Mesenchymal stem cell (in vitro differentiated cells and primary cell): ENCODE data around the gene E2F4.

ENCODE experiments used
- DNase-seq: peaks from one replicate; pipeline ENCODE4 v3.0.0-alpha.2; 2013
- H2AFZ ChIP-seq: one replicate; pipeline ENCODE4 v1.6.1; 2013; ENCODE audit warnings: low read depth, mild to moderate bottlenecking, control low read depth, inconsistent platforms, low read length, moderate library complexity
- H2AK5ac ChIP-seq: 2 replicates; pipeline ENCODE4 v1.6.1; 2013; ENCODE audit warnings: low read length, moderate library complexity, mild to moderate bottlenecking, inconsistent platforms; ENCODE audit not compliant: severe bottlenecking
- H2BK120ac ChIP-seq: one replicate; pipeline ENCODE4 v1.6.1; 2013; ENCODE audit warnings: low read depth, mild to moderate bottlenecking, inconsistent platforms, low read length, moderate library complexity
- H2BK12ac ChIP-seq, 2 experiments: one replicate each; pipeline ENCODE4 v1.6.1; 2013; ENCODE audit warnings: inconsistent platforms in 2 of 2, low read length in 2 of 2, mild to moderate bottlenecking in 2 of 2, moderate library complexity in 2 of 2, control low read depth in 1 of 2
- H2BK15ac ChIP-seq: one replicate; pipeline ENCODE4 v1.6.1; 2013; ENCODE audit warnings: mild to moderate bottlenecking, low read depth, inconsistent platforms; ENCODE audit not compliant: poor library complexity, severe bottlenecking
- H2BK5ac ChIP-seq: 2 replicates; pipeline ENCODE4 v1.6.1; 2013; ENCODE audit warnings: low read depth, mild to moderate bottlenecking, low read length, control low read depth, inconsistent platforms; ENCODE audit not compliant: poor library complexity, severe bottlenecking
- H3K14ac ChIP-seq, 2 experiments: one replicate each; pipeline ENCODE4 v1.6.1; 2013; ENCODE audit warnings: inconsistent platforms in 2 of 2, low read length in 2 of 2, control low read depth in 1 of 2, mild to moderate bottlenecking in 1 of 2, moderate library complexity in 1 of 2
- H3K18ac ChIP-seq, 2 experiments: one replicate each; pipeline ENCODE4 v1.6.1; 2013; ENCODE audit warnings: inconsistent platforms in 2 of 2, low read length in 2 of 2, control low read depth in 1 of 2, low read depth in 1 of 2, mild to moderate bottlenecking in 1 of 2
- H3K23ac ChIP-seq, 2 experiments: one replicate each; pipeline ENCODE4 v1.6.1; 2013; ENCODE audit warnings: inconsistent platforms in 2 of 2, low read length in 2 of 2, mild to moderate bottlenecking in 2 of 2, moderate library complexity in 2 of 2, control low read depth in 1 of 2
- H3K27ac ChIP-seq: 2 replicates; pipeline ENCODE4 v1.5.1; 2013; ENCODE audit warnings: mild to moderate bottlenecking, moderate library complexity, low read length, control low read depth, inconsistent platforms; ENCODE audit not compliant: poor library complexity, severe bottlenecking
- H3K27me3 ChIP-seq, 2 experiments: 2 replicates each; pipeline versions ENCODE4 v1.6.1 to v1.7.0; 2013; ENCODE audit warnings: low read length in 2 of 2, mild to moderate bottlenecking in 2 of 2, moderate library complexity in 2 of 2, control low read depth in 1 of 2, inconsistent platforms in 1 of 2; ENCODE audit not compliant: control insufficient read depth in 1 of 2, insufficient read depth in 1 of 2
- H3K36me3 ChIP-seq, 2 experiments: 2 replicates each; pipeline versions ENCODE4 v1.6.1 to v1.7.0; 2013; ENCODE audit warnings: low read length in 2 of 2, control low read depth in 1 of 2, inconsistent platforms in 1 of 2, low read depth in 1 of 2, mild to moderate bottlenecking in 1 of 2; ENCODE audit not compliant: insufficient read depth in 2 of 2, control insufficient read depth in 1 of 2
- H3K4ac ChIP-seq, 2 experiments: one replicate each; pipeline ENCODE4 v1.6.1; 2013; ENCODE audit warnings: inconsistent platforms in 2 of 2, low read length in 2 of 2, mild to moderate bottlenecking in 2 of 2, moderate library complexity in 2 of 2, control low read depth in 1 of 2, low read depth in 1 of 2
- H3K4me1 ChIP-seq: 2 replicates; pipeline ENCODE4 v1.6.1; 2013; ENCODE audit warnings: low read depth, low read length, control low read depth; ENCODE audit not compliant: control insufficient read depth, insufficient read depth
- H3K4me2 ChIP-seq: 2 replicates; pipeline ENCODE4 v1.6.1; 2013; ENCODE audit warnings: low read length, mild to moderate bottlenecking, inconsistent platforms; ENCODE audit not compliant: poor library complexity, severe bottlenecking
- H3K4me3 ChIP-seq, 2 experiments: 2 replicates each; pipeline versions ENCODE4 v1.5.1 to v1.7.0; 2013; ENCODE audit warnings: low read length in 2 of 2, mild to moderate bottlenecking in 2 of 2, control low read depth in 1 of 2, low read depth in 1 of 2; ENCODE audit not compliant: insufficient read depth in 1 of 2
- H3K79me1 ChIP-seq: replicated peaks from 2 replicates; pipeline ENCODE4 v1.6.1; 2013; ENCODE audit warnings: mild to moderate bottlenecking, control low read depth, low read length, inconsistent platforms; ENCODE audit not compliant: poor library complexity, severe bottlenecking
- H3K9ac ChIP-seq: 2 replicates; pipeline ENCODE4 v1.7.0; 2013; ENCODE audit warnings: mild to moderate bottlenecking, low read length, moderate library complexity
- H3K9me3 ChIP-seq: 2 replicates; pipeline ENCODE4 v1.7.0; 2013; ENCODE audit warnings: mild to moderate bottlenecking, low read length; ENCODE audit not compliant: control insufficient read depth
- H4K8ac ChIP-seq: one replicate; pipeline ENCODE4 v1.6.1; 2013; ENCODE audit warnings: inconsistent platforms, mild to moderate bottlenecking, low read length, moderate library complexity
- H4K91ac ChIP-seq: one replicate; pipeline ENCODE4 v1.6.1; 2013; ENCODE audit warnings: mild to moderate bottlenecking, low read length, inconsistent platforms
- WGBS: methylation state at CpG from one replicate; pipeline ENCODE4 v1.1.7; 2013; ENCODE audit warnings: mixed read lengths; 5-methylcytosine and 5-hydroxymethylcytosine counted together

The E2F4 gene

GRCh38 chr16:67242138-67242730 lies 50.3 kb downstream of the E2F4 start:
- peak overlapping the region; percentile 84 for H2BK15ac ChIP-seq
- H3K4me1 ChIP-seq: peaks cover 45% of the 10 kb centered on the region
- H3K79me1 ChIP-seq: peaks cover 27% of the 10 kb centered on the region
- H3K4ac ChIP-seq: peak overlapping the region; percentile 73 to 75
- no peak overlapping the region for H2BK5ac ChIP-seq
- H3K4me3 ChIP-seq: no peak overlapping the region
- peaks cover 30 to 39% of the 10 kb centered on the region in 2 experiments for H3K36me3 ChIP-seq
- H3K27me3 ChIP-seq: no peaks in the 10 kb centered on the region
- H3K27ac ChIP-seq: peak overlapping the region; percentile 6
- peak overlapping the region; percentile 35 for H4K8ac ChIP-seq
- peak overlapping the region in 1 of 2 experiments; percentile 53 for H3K14ac ChIP-seq
- WGBS: 90% methylated on average over 3 of the region's 4 CpGs
- no peaks in the 10 kb centered on the region for H3K9me3 ChIP-seq
- H2BK120ac ChIP-seq: no peak overlapping the region
- H2AFZ ChIP-seq: no peak overlapping the region
- peak overlapping the region; percentile 92 for H4K91ac ChIP-seq
- peak overlapping the region; percentile 87 for H2AK5ac ChIP-seq
- DNase-seq: no peak
- peak overlapping the region; percentile 93 to 97 for H2BK12ac ChIP-seq
- no peak overlapping the region for H3K4me2 ChIP-seq
- H3K23ac ChIP-seq: no peak overlapping the region
- H3K18ac ChIP-seq: peak overlapping the region; percentile 47 to 62
- H3K9ac ChIP-seq: peak overlapping the region; percentile 68

GRCh38 chr16:67243481-67243880 lies 51.5 kb downstream of the E2F4 start:
- Histone ChIP-seq H3K4me1 (peaks cover 55% of the 10 kb centered on the region), H3K36me3 (peaks cover 19 to 27% of the 10 kb centered on the region in 2 experiments), H3K4me3 (peak overlapping the region in 1 of 2 experiments; percentile 94), H2BK12ac (peak overlapping the region; percentile 57 to 96), H3K4ac (peak overlapping the region; percentile 37 to 85), H3K14ac (peak overlapping the region in 1 of 2 experiments; percentile 5), H3K9ac (peak overlapping the region; percentile 55), H2BK15ac (peak overlapping the region; percentile 41), H2AK5ac (peak overlapping the region; percentile 54), H3K27me3 (no peaks in the 10 kb centered on the region), H3K4me2 (no peak overlapping the region), H3K9me3 (no peaks in the 10 kb centered on the region), H3K18ac (peak overlapping the region; percentile 58 to 79), H2AFZ (no peak overlapping the region), H2BK5ac (no peak overlapping the region), H2BK120ac (no peak overlapping the region), H3K79me1 (peaks cover 17% of the 10 kb centered on the region), H4K8ac (peak overlapping the region; percentile 47), H4K91ac (peak overlapping the region; percentile 92), H3K23ac (no peak overlapping the region), H3K27ac (no peak overlapping the region)
- DNase-seq: no peak
- whole genome bisulfite sequencing: 95% methylated on average over 4 of the region's 4 CpGs

GRCh38 chr16:67244387-67245185 lies 52.6 kb downstream of the E2F4 start:
- H3K4me3 ChIP-seq: peak overlapping the region in 1 of 2 experiments; percentile 94
- H3K4me1 ChIP-seq: peaks cover 65% of the 10 kb centered on the region
- H3K4me2 ChIP-seq: peak overlapping the region; percentile 19
- H3K27me3 ChIP-seq: peaks cover 0 to 5% of the 10 kb centered on the region in 2 experiments
- H3K9me3 ChIP-seq: no peaks in the 10 kb centered on the region
- H3K27ac ChIP-seq: peak overlapping the region; percentile 81
- peak overlapping the region; percentile 73 for H4K8ac ChIP-seq
- H3K9ac ChIP-seq: peak overlapping the region; percentile 91
- peak overlapping the region; percentile 84 to 95 for H3K4ac ChIP-seq
- H2BK12ac ChIP-seq: peak overlapping the region; percentile 57 to 96
- peak overlapping the region; percentile 82 for H2BK15ac ChIP-seq
- peak overlapping the region; percentile 87 for H2BK120ac ChIP-seq
- peak overlapping the region; percentile 3 for H2BK5ac ChIP-seq
- WGBS: 7% methylated on average over 4 of the region's 5 CpGs
- H4K91ac ChIP-seq: peak overlapping the region; percentile 88
- H3K23ac ChIP-seq: no peak overlapping the region
- H3K18ac ChIP-seq: peak overlapping the region; percentile 79 to 87
- peaks cover 8 to 16% of the 10 kb centered on the region in 2 experiments for H3K36me3 ChIP-seq
- H2AFZ ChIP-seq: no peak overlapping the region
- H2AK5ac ChIP-seq: peak overlapping the region; percentile 92
- H3K79me1 ChIP-seq: peaks cover 11% of the 10 kb centered on the region
- peak; percentile 97 for DNase-seq
- H3K14ac ChIP-seq: peak overlapping the region in 1 of 2 experiments; percentile 14

DNA sequence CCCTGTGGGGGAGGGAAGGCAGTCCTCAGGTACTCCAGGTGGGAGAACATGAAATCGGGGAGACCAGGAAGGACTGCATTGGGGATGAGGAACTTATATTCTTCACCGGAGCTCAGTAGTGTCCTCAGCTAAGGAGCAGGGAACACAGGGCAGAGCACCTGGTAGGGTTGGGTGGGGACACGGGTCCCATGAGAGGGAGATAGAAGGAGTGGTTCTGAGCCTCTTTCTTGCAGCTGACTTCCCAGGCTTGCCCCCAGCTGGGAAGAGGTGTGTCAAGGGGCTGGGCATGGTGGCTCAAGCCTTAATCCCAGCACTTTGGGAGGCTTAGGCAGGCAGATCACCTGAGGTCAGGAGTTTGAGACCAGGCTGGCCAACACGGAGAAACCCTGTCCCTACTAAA lies 53.2 kb downstream of the E2F4 start:
- Histone ChIP-seq H2BK15ac (peak overlapping the region; percentile 64), H3K79me1 (peaks cover 8% of the 10 kb centered on the region), H3K23ac (no peak overlapping the region), H4K8ac (peak overlapping the region; percentile 62), H2BK120ac (peak overlapping the region; percentile 96), H3K4ac (peak overlapping the region; percentile 82 to 95), H3K18ac (peak overlapping the region; percentile 67 to 87), H3K4me3 (peak overlapping the region in 1 of 2 experiments; percentile 94), H3K27me3 (peaks cover 0 to 9% of the 10 kb centered on the region in 2 experiments), H3K27ac (peak overlapping the region; percentile 94), H3K4me2 (no peak overlapping the region), H2BK12ac (peak overlapping the region; percentile 49 to 86), H2BK5ac (no peak overlapping the region), H2AK5ac (peak overlapping the region; percentile 92), H3K9me3 (no peaks in the 10 kb centered on the region), H4K91ac (peak overlapping the region; percentile 87), H3K4me1 (peaks cover 66% of the 10 kb centered on the region), H2AFZ (no peak overlapping the region), H3K9ac (peak overlapping the region; percentile 91), H3K14ac (no peak overlapping the region), H3K36me3 (peaks cover 7 to 10% of the 10 kb centered on the region in 2 experiments)
- WGBS: 69% methylated on average over 4 of the region's 4 CpGs
- no peak for DNase-seq
